Sigmoid colon (tissue), 7 donors: ENCODE results near the gene ORC1. TPM values are rescaled to one million over a fixed set of nuclear protein-coding genes. Genes with fewer than 3 reads are reported as not detected.

Source experiments
- DNase-seq: peaks from one replicate; pipeline ENCODE4 v3.0.0-alpha.2; 2019
- H3K27ac ChIP-seq, 4 donors: fragments of 200-600 bp; sonication (generic); one replicate each; pipeline ENCODE4 v1.5.1; 2016 to 2019; ENCODE audit warnings: mild to moderate bottlenecking in 1 of 4
- H3K27me3 ChIP-seq, 3 donors: fragments of 200-600 bp; sonication (generic); one replicate each; pipeline ENCODE4 v1.5.1; 2019; ENCODE audit warnings: mild to moderate bottlenecking in 1 of 3
- H3K36me3 ChIP-seq, 4 donors: fragments of 200-600 bp; sonication (generic); one replicate each; pipeline ENCODE4 v1.5.1; 2016 to 2019
- H3K4me1 ChIP-seq, 4 donors: fragments of 200-600 bp; sonication (generic); one replicate each; pipeline ENCODE4 v1.5.1; 2017 to 2019
- H3K4me3 ChIP-seq, 4 donors: fragments of 200-600 bp; sonication (generic); one replicate each; pipeline ENCODE4 v1.5.1; 2017 to 2019; ENCODE audit warnings: mild to moderate bottlenecking in 2 of 4, moderate library complexity in 1 of 4
- H3K9me3 ChIP-seq, 4 donors: fragments of 200-600 bp in 3 of 4; sonication (generic) in 3 of 4; one replicate each; pipeline versions ENCODE4 v1.5.1 to v1.6.1; 2013 to 2019
- CTCF ChIP-seq, 4 experiments: fragments of 450-650 bp in 3 of 4; fragments of 200-600 bp in 1 of 4; IDR thresholded peaks; one replicate each; pipeline ENCODE4 v1.5.1; 2016 to 2019; ENCODE audit warnings: antibody characterized with exemption in 4 of 4, mild to moderate bottlenecking in 3 of 4, moderate library complexity in 2 of 4
- EP300 ChIP-seq, 4 donors: sonication (generic); formaldehyde crosslinking; IDR thresholded peaks; one replicate each; pipeline ENCODE4 v1.6.1; 2017; ENCODE audit warnings: antibody characterized with exemption in 4 of 4
- POLR2A ChIP-seq, 2 donors: fragments of 450-650 bp; IDR thresholded peaks; one replicate each; pipeline ENCODE4 v1.6.1; 2016; ENCODE audit warnings: antibody characterized with exemption in 2 of 2, mild to moderate bottlenecking in 2 of 2, moderate library complexity in 2 of 2
- POLR2AphosphoS5 ChIP-seq, 4 donors: sonication (generic); formaldehyde crosslinking; IDR thresholded peaks; one replicate each; pipeline ENCODE4 v1.6.1; 2017; ENCODE audit warnings: antibody characterized with exemption in 4 of 4
- whole genome bisulfite sequencing, 2 donors: extraction: QIAGEN DNeasy Blood & Tissue Kit; methylation state at CpG; one replicate each; pipeline ENCODE4 v1.1.7; 2013; 5-methylcytosine and 5-hydroxymethylcytosine counted together
- intact Hi-C: fragments of 100-400 bp; cut with DNase I; formaldehyde crosslinking; loops from one replicate; pipeline ENCODE4 v1.15.1; 2023
- polyA plus RNA-seq, 3 donors: library from polyadenylated mRNA; stranded (reverse); fragments of 200-250 nt; gene quantifications; one replicate each; pipeline ENCODE4 v1.2.3, GENCODE V29; 2013
- total RNA-seq, 4 donors: library from RNA; depleted of rRNA; stranded (reverse); fragments of >200 nt; gene quantifications; one replicate each; pipeline ENCODE4 v1.1.0, GENCODE V29; 2016
- donor health status: healthy with polysubstance abuse.
- donor health status: Bipolar disorder and iron deficiency.
- donor health status: healthy.

Gene ORC1
- total and polyA plus RNA-seq, 7 donors, result 0.36 to 6.1 (median 1.2) TPM; not detected in 2

- Histone ChIP-seq H3K36me3 (peaks cover 4 to 72% (median 6%) of the 10 kb centered on the region in 4 donors), H3K27ac (no peak overlapping the region), H3K4me1 (no peaks in the 10 kb centered on the region), H3K9me3 (no peaks in the 10 kb centered on the region), H3K27me3 (no peaks in the 10 kb centered on the region), H3K4me3 (no peak overlapping the region)
- TF ChIP-seq POLR2AphosphoS5 (IDR thresholded peaks at IDR 0.05) (no peak), EP300 (IDR thresholded peaks at IDR 0.05) (no peak), POLR2A (IDR thresholded peaks at IDR 0.05) (no peak), CTCF (IDR thresholded peaks at IDR 0.05) (no peak)
- DNase-seq, result no peak
- intact Hi-C loops, result no loop called here
- WGBS, 2 donors, result 96% methylated on average over 1 of the region's 1 CpG
These were observed 20.6 kb upstream of the ORC1 start for GRCh38 chr1:52424813-52425212.

- intact Hi-C loops, result no loop called here
- TF ChIP-seq POLR2AphosphoS5 (IDR thresholded peaks at IDR 0.05), result no peak
- no peak for TF ChIP-seq POLR2A (IDR thresholded peaks at IDR 0.05)
- no peak for TF ChIP-seq CTCF (IDR thresholded peaks at IDR 0.05)
- no peak for TF ChIP-seq EP300 (IDR thresholded peaks at IDR 0.05)
- no peaks in the 10 kb centered on the region for H3K27me3 ChIP-seq
- H3K4me3 ChIP-seq, result no peak overlapping the region
- H3K9me3 ChIP-seq, result no peaks in the 10 kb centered on the region
- H3K4me1 ChIP-seq, result no peaks in the 10 kb centered on the region
- DNase-seq, result no peak
- peaks cover 6 to 72% (median 6%) of the 10 kb centered on the region in 4 donors for H3K36me3 ChIP-seq
- no peak overlapping the region for H3K27ac ChIP-seq
These were observed 20.0 kb upstream of the ORC1 start for GRCh38 chr1:52424231-52424636.

GRCh38 chr1:52423771-52424170 is 19.5 kb upstream of the ORC1 start:
- WGBS, 2 donors, result 54 to 84% methylated on average over 9 of the region's 9 CpGs
- peaks cover 6 to 72% (median 8%) of the 10 kb centered on the region in 4 donors for H3K36me3 ChIP-seq
- no peak for TF ChIP-seq EP300 (IDR thresholded peaks at IDR 0.05)
- no peak for TF ChIP-seq POLR2A (IDR thresholded peaks at IDR 0.05)
- TF ChIP-seq CTCF (IDR thresholded peaks at IDR 0.05), result no peak
- no peak for TF ChIP-seq POLR2AphosphoS5 (IDR thresholded peaks at IDR 0.05)

GRCh38 chr1:52423055-52423454 is 18.8 kb upstream of the ORC1 start:
- 95 to 98% methylated on average over 2 of the region's 2 CpGs for WGBS, 2 donors
- no peaks in the 10 kb centered on the region for H3K4me1 ChIP-seq
- no peak overlapping the region for H3K27ac ChIP-seq
- no peak for DNase-seq
- TF ChIP-seq POLR2A (IDR thresholded peaks at IDR 0.05) (no peak), EP300 (IDR thresholded peaks at IDR 0.05) (no peak), CTCF (IDR thresholded peaks at IDR 0.05) (no peak), POLR2AphosphoS5 (IDR thresholded peaks at IDR 0.05) (no peak)
- H3K9me3 ChIP-seq, result no peaks in the 10 kb centered on the region
- H3K4me3 ChIP-seq, result no peak overlapping the region
- no peaks in the 10 kb centered on the region for H3K27me3 ChIP-seq
- H3K36me3 ChIP-seq, result peaks cover 6 to 75% (median 12%) of the 10 kb centered on the region in 4 donors
- intact Hi-C loops, result no loop called here

More at GRCh38 chr1:52423771-52424170, 19.5 kb upstream of the ORC1 start:
- H3K4me3 ChIP-seq, result no peak overlapping the region
- H3K27me3 ChIP-seq, result no peaks in the 10 kb centered on the region
- DNase-seq, result no peak
- H3K27ac ChIP-seq, result no peak overlapping the region
- H3K4me1 ChIP-seq, result no peaks in the 10 kb centered on the region
- intact Hi-C loops, result no loop called here
- no peaks in the 10 kb centered on the region for H3K9me3 ChIP-seq

GRCh38 chr1:52420713-52421112 is 16.5 kb upstream of the ORC1 start:
- H3K36me3 ChIP-seq, result peaks cover 14 to 97% (median 24%) of the 10 kb centered on the region in 4 donors
- H3K27me3 ChIP-seq, result no peaks in the 10 kb centered on the region
- 23 to 82% methylated on average over 1 of the region's 1 CpG for WGBS, 2 donors
- H3K9me3 ChIP-seq, result no peaks in the 10 kb centered on the region
- H3K4me3 ChIP-seq, result no peak overlapping the region
- H3K27ac ChIP-seq, result no peak overlapping the region
- intact Hi-C loops, result no loop called here
- H3K4me1 ChIP-seq, result no peaks in the 10 kb centered on the region
- no peak for DNase-seq
- no peak for TF ChIP-seq POLR2A (IDR thresholded peaks at IDR 0.05)
- TF ChIP-seq CTCF (IDR thresholded peaks at IDR 0.05), result no peak
- TF ChIP-seq POLR2AphosphoS5 (IDR thresholded peaks at IDR 0.05), result no peak
- TF ChIP-seq EP300 (IDR thresholded peaks at IDR 0.05), result no peak
